ENCODE results near the gene SUMF2. TPM values are rescaled to one million over a fixed set of nuclear protein-coding genes. Genes with fewer than 3 reads are reported as not detected.

SUMF2 gene
- total and polyA plus RNA-seq, 2 of the 13 experiments (the other 11 are each of a cell fraction or from before 2014, with no cell fraction given): 48.9 to 54.4 TPM

- TF ChIP-seq THRA (CRISPR knock-in tag; IDR thresholded peaks at IDR 0.05; ENCODE audit: borderline replicate concordance) (no peak; the same call in 1 of the 2 replicates), ZBTB43 (CRISPR knock-in tag; conservative IDR thresholded peaks at IDR 0.05) (peak; percentile 57; the same call in 1 of the 2 replicates), TARDBP (CRISPR knock-in tag; IDR thresholded peaks at IDR 0.05) (peak; percentile 84), RXRB (CRISPR knock-in tag; IDR thresholded peaks at IDR 0.05; ENCODE audit: borderline replicate concordance) (peak; percentile 77), HCFC1 (IDR thresholded peaks at IDR 0.05; ENCODE audit: low read depth, low read length) (no peak), ZNF724P (CRISPR knock-in tag; IDR thresholded peaks at IDR 0.05; ENCODE audit: borderline replicate concordance) (peak; percentile 74), ZNF318 (CRISPR knock-in tag; IDR thresholded peaks at IDR 0.05) (no peak), GABPB1 (CRISPR knock-in tag; IDR thresholded peaks at IDR 0.05) (peak; percentile 86), JUN (CRISPR knock-in tag; IDR thresholded peaks at IDR 0.05) (no peak), MBD4 (IDR thresholded peaks at IDR 0.05; ENCODE audit: borderline replicate concordance, low read length) (peak; percentile 47; the same call in 1 of the 2 replicates), ZNF512 (CRISPR knock-in tag; IDR thresholded peaks at IDR 0.05) (no peak), ZNF207 (IDR thresholded peaks at IDR 0.05; ENCODE audit: borderline replicate concordance) (no peak), ZBTB10 (CRISPR knock-in tag; IDR thresholded peaks at IDR 0.05; ENCODE audit: borderline replicate concordance) (no peak)
These were observed at the start of gene SUMF2 (continued) for GRCh38 chr7:56063882-56064625.

All from HepG2 (cell line).